HEK293 (cell line): ENCODE measurements around the gene AGAP1.
A peak's percentile ranks its signal among the peaks of the same experiment; 100 is the strongest.

Experiments
- CTCF ChIA-PET: fragments of 350-600 bp; formaldehyde crosslinking; extraction: SDS; loops from one replicate; lab custom pipeline; 2021; ENCODE audit warnings: antibody characterized with exemption; lab: Yijun Ruan, JAX
- POLR2A ChIA-PET: fragments of 300-600 bp; formaldehyde crosslinking; extraction: SDS; loops from one replicate; lab custom pipeline; 2020; ENCODE audit warnings: antibody characterized with exemption, inconsistent platforms; lab: Yijun Ruan, JAX
- H3K27ac ChIP-seq: fragments of 200-500 bp; sonication (Bioruptor generic); 2 replicates; pipeline ENCODE4 v1.5.1; 2014; ENCODE audit warnings: low read depth, low read length, control low read depth, inconsistent platforms; ENCODE audit errors: extremely low read depth
- H3K36me3 ChIP-seq, 2 experiments: fragments of 200-500 bp in 1 of 2; sonication (Bioruptor generic) in 1 of 2; 1 replicate in 1 of 2; 2 replicates in 1 of 2; pipeline ENCODE4 v1.5.1; 2014 to 2017; ENCODE audit warnings: inconsistent platforms in 2 of 2, low read length in 2 of 2; ENCODE audit not compliant: control insufficient read depth in 2 of 2, insufficient read depth in 1 of 2
- H3K4me1 ChIP-seq: fragments of 200-500 bp; sonication (Bioruptor generic); 2 replicates; pipeline ENCODE4 v1.5.1; 2014; ENCODE audit warnings: mild to moderate bottlenecking, low read length, inconsistent platforms; ENCODE audit not compliant: control insufficient read depth, insufficient read depth
- H3K4me3 ChIP-seq: 2 replicates; pipeline ENCODE4 v1.5.1; 2011; ENCODE audit warnings: low read depth, mild to moderate bottlenecking, control low read depth, low read length, moderate library complexity
- H3K9me3 ChIP-seq: fragments of 200-500 bp; sonication (Bioruptor generic); 2 replicates; pipeline ENCODE4 v1.5.1; 2014; ENCODE audit warnings: low read depth, low read length, inconsistent platforms; ENCODE audit not compliant: control insufficient read depth, insufficient read depth
- ATF2 ChIP-seq: fragments of 450-650 bp; formaldehyde crosslinking; IDR thresholded peaks from 2 replicates; pipeline ENCODE4 v1.5.1; 2016; ENCODE audit warnings: missing biosample characterization, missing genetic modification characterization, low read depth
- GLIS1 ChIP-seq: fragments of 450-650 bp; formaldehyde crosslinking; IDR thresholded peaks from 2 replicates; pipeline ENCODE4 v1.5.1; 2016; ENCODE audit warnings: missing biosample characterization, missing genetic modification characterization
- PRDM10 ChIP-seq: fragments of 450-650 bp; formaldehyde crosslinking; IDR thresholded peaks from 2 replicates; pipeline ENCODE4 v1.5.1; 2016; ENCODE audit warnings: missing biosample characterization, missing genetic modification characterization
- SP2 ChIP-seq: fragments of 450-650 bp; formaldehyde crosslinking; IDR thresholded peaks from 2 replicates; pipeline ENCODE4 v1.5.1; 2016; ENCODE audit warnings: missing biosample characterization, missing genetic modification characterization
- YY1 ChIP-seq: fragments of 450-650 bp; formaldehyde crosslinking; IDR thresholded peaks from 2 replicates; pipeline ENCODE4 v1.5.1; 2018; ENCODE audit warnings: missing biosample characterization, missing genetic modification characterization
- ZBTB17 ChIP-seq: fragments of 450-650 bp; formaldehyde crosslinking; IDR thresholded peaks from 2 replicates; pipeline ENCODE4 v1.5.1; 2016; ENCODE audit warnings: missing biosample characterization, missing genetic modification characterization
- ZBTB21 ChIP-seq: fragments of 450-650 bp; formaldehyde crosslinking; IDR thresholded peaks from 2 replicates; pipeline ENCODE4 v1.5.1; 2017; ENCODE audit warnings: missing biosample characterization, missing genetic modification characterization
- ZEB2 ChIP-seq: fragments of 450-650 bp; formaldehyde crosslinking; IDR thresholded peaks from 2 replicates; pipeline ENCODE4 v1.5.1; 2016; ENCODE audit warnings: missing biosample characterization, missing genetic modification characterization
- ZFP41 ChIP-seq: fragments of 450-650 bp; formaldehyde crosslinking; IDR thresholded peaks from 2 replicates; pipeline ENCODE4 v1.5.1; 2016; ENCODE audit warnings: missing biosample characterization, missing genetic modification characterization, borderline replicate concordance
- ZFP69B ChIP-seq: fragments of 450-650 bp; formaldehyde crosslinking; IDR thresholded peaks from 2 replicates; pipeline ENCODE4 v1.5.1; 2016; ENCODE audit warnings: missing biosample characterization, missing genetic modification characterization
- ZNF157 ChIP-seq: fragments of 450-650 bp; formaldehyde crosslinking; IDR thresholded peaks from 2 replicates; pipeline ENCODE4 v1.5.1; 2016; ENCODE audit warnings: missing biosample characterization, missing genetic modification characterization
- ZNF221 ChIP-seq: fragments of 450-650 bp; formaldehyde crosslinking; IDR thresholded peaks from 2 replicates; pipeline ENCODE4 v1.5.1; 2017; ENCODE audit warnings: missing biosample characterization, missing genetic modification characterization, borderline replicate concordance
- ZNF292 ChIP-seq: fragments of 450-650 bp; formaldehyde crosslinking; IDR thresholded peaks from 2 replicates; pipeline ENCODE4 v1.5.1; 2016; ENCODE audit warnings: low read depth, missing biosample characterization, missing genetic modification characterization, borderline replicate concordance
- ZNF335 ChIP-seq: fragments of 450-650 bp; formaldehyde crosslinking; conservative IDR thresholded peaks from 2 replicates; pipeline ENCODE4 v1.5.1; 2016; ENCODE audit warnings: missing biosample characterization, missing genetic modification characterization
- ZNF341 ChIP-seq: fragments of 450-650 bp; formaldehyde crosslinking; IDR thresholded peaks from 2 replicates; pipeline ENCODE4; 2016; ENCODE audit warnings: low read depth, missing biosample characterization, missing genetic modification characterization
- ZNF350 ChIP-seq: fragments of 450-650 bp; formaldehyde crosslinking; IDR thresholded peaks from 2 replicates; pipeline ENCODE4 v1.5.0; 2017; ENCODE audit warnings: missing biosample characterization, mild to moderate bottlenecking, missing genetic modification characterization
- ZNF366 ChIP-seq: fragments of 450-650 bp; formaldehyde crosslinking; conservative IDR thresholded peaks from 2 replicates; pipeline ENCODE4 v1.5.1; 2016; ENCODE audit warnings: missing biosample characterization, missing genetic modification characterization
- ZNF391 ChIP-seq: fragments of 450-650 bp; formaldehyde crosslinking; IDR thresholded peaks from 2 replicates; pipeline ENCODE4 v1.5.1; 2016; ENCODE audit warnings: low read depth, missing biosample characterization, missing genetic modification characterization, borderline replicate concordance
- ZNF473 ChIP-seq: fragments of 450-650 bp; formaldehyde crosslinking; IDR thresholded peaks from 2 replicates; pipeline ENCODE4 v1.5.1; 2017; ENCODE audit warnings: missing biosample characterization, missing genetic modification characterization
- ZNF548 ChIP-seq: fragments of 450-650 bp; formaldehyde crosslinking; IDR thresholded peaks from 2 replicates; pipeline ENCODE4 v1.5.1; 2016; ENCODE audit warnings: missing biosample characterization, missing genetic modification characterization
- ZNF600 ChIP-seq: fragments of 450-650 bp; formaldehyde crosslinking; IDR thresholded peaks from 2 replicates; pipeline ENCODE4 v1.5.1; 2016; ENCODE audit warnings: missing biosample characterization, missing genetic modification characterization
- ZNF629 ChIP-seq: fragments of 450-650 bp; formaldehyde crosslinking; IDR thresholded peaks from 2 replicates; pipeline ENCODE4 v1.5.1; 2017; ENCODE audit warnings: missing biosample characterization, missing genetic modification characterization
- ZNF692 ChIP-seq: fragments of 450-650 bp; formaldehyde crosslinking; IDR thresholded peaks from 2 replicates; pipeline ENCODE4 v1.5.1; 2016; ENCODE audit warnings: missing biosample characterization, missing genetic modification characterization

Gene AGAP1

DNA sequence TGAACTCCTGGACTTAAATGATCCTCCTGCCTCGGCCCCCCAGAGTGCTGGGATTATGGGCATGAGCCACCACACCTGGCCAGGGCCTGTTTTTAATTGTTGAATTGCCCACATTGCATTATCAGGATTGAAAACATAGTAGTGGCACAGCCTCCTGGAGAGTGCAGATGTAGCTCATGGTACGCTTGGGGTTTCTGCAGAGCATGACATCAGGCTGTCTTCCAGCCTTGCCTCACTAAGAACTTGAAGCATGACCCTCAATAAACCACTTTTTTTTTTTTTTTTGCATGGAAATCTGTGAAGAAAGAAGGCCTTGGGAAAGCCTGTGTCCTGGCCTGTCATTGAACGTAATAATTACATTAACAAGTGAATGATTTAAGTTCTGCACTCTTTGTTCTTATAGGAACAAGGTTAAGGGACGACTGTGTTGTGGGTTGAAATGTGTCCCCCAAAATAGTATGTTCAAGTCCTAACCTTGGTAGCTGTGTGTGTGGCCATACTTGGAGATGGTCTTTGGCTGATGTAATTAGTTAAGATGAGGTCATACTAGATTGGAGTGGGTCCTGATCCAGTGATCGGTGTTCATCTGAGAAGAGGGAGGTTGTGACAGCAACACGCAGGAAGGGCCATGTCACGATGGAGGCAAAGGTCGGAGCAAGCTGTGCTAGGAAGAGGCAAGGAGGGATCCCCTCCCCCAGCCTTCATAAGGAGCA lies 90.2 kb downstream of the AGAP1 start:
- TF ChIP-seq ZBTB17 (tag by site-specific recombination): peak; percentile 78
- peak; percentile 61; the same call in 1 of the 2 replicates for TF ChIP-seq ZNF548 (tag by site-specific recombination)
- TF ChIP-seq ZNF391: no peak
- TF ChIP-seq ZBTB21: peak; percentile 55
- 0 out of 2 replicates have a peak, but pooled peaks have one; percentile 12 for TF ChIP-seq ZNF341
- TF ChIP-seq ATF2 (tag by site-specific recombination): peak; percentile 82
- peak; percentile 68 for TF ChIP-seq PRDM10
- TF ChIP-seq ZNF600 (tag by site-specific recombination): peak; percentile 65
- TF ChIP-seq ZNF221 (tag by site-specific recombination): no peak
- TF ChIP-seq ZFP69B (tag by site-specific recombination): 0 out of 2 replicates have a peak, but pooled peaks have one; percentile 32
- TF ChIP-seq ZEB2 (tag by site-specific recombination): peak; percentile 45; the same call in 1 of the 2 replicates
- peak; percentile 41; the same call in 1 of the 2 replicates for TF ChIP-seq ZNF692
- peak; percentile 63 for TF ChIP-seq GLIS1 (tag by site-specific recombination)
- TF ChIP-seq ZNF629: peak; percentile 80
- peak; percentile 34; the same call in 1 of the 2 replicates for TF ChIP-seq ZNF366 (tag by site-specific recombination)
- no peak for TF ChIP-seq ZNF350 (tag by site-specific recombination)
- TF ChIP-seq ZNF335: peak; percentile 84
- TF ChIP-seq ZNF292 (tag by site-specific recombination): no peak
- TF ChIP-seq ZNF473 (tag by site-specific recombination): no peak
- H3K4me1 ChIP-seq: no peaks in the 10 kb centered on the region; the same call in 1 of the 2 replicates
- CTCF ChIA-PET: interaction anchor here (0.6 to 0.8 kb wide), 3 partner anchors 11 to 449 kb away, joined by 3 to 4 read pairs (median 4); no protein-coding TSS in a partner anchor

GRCh38 chr2:235584638-235585007 lies 90.8 kb downstream of the AGAP1 start:
- Histone ChIP-seq H3K27ac (no peak overlapping the region), H3K9me3 (no peaks in the 10 kb centered on the region), H3K4me3 (no peak overlapping the region), H3K36me3 (no peaks in the 10 kb centered on the region), H3K4me1 (no peaks in the 10 kb centered on the region; the same call in 1 of the 2 replicates)
- TF ChIP-seq SP2 (tag by site-specific recombination): no peak
- no peak for TF ChIP-seq YY1 (tag by site-specific recombination)
- TF ChIP-seq ZNF157 (tag by site-specific recombination): no peak
- TF ChIP-seq ZFP41 (tag by site-specific recombination): no peak
- CTCF ChIA-PET: interaction anchor here (0.6 to 0.8 kb wide), 2 partner anchors 11 to 449 kb away, joined by 3 to 4 read pairs; no protein-coding TSS in a partner anchor
- POLR2A ChIA-PET: no interaction called here

More for the DNA sequence above, 90.2 kb downstream of the AGAP1 start:
- POLR2A ChIA-PET: no interaction called here
- Histone ChIP-seq H3K9me3 (no peaks in the 10 kb centered on the region), H3K4me3 (no peak overlapping the region), H3K27ac (no peak overlapping the region), H3K36me3 (no peaks in the 10 kb centered on the region)
